ENCODE results near the gene FOXP1.

DNA sequence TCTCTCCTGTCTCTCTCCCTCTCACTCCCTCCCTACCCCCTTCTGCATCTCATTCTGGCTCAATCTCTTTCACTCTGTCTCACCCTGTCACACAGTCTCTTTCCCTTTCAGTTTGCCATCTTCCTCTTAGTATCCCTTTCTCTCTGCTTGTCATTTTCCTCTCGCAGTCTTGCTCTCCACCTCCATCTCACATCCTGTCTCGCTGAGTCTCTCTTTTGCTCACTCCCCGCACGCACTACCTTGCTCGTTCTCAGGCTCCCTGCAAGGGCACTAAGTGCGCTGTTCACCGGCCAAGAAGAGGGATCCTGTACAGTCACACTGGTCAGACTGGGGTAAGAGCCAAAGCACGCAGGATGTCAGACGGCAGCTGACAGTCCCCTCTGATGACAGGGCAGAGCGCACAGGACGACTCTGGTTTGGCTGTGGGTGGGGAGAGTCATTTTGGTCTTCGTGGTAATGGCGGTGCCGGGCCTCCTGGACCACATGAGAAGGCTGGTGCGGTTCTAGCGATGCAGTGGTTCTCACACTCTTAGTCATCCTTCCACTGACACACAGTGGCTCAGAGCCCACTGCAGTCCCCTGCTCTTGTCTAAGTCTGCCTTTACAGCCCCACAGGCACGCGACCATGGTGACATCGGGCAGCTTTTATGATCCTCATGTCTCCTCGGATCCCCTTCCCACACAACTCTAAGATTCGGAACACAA lies 356.8 kb downstream of the FOXP1 start:
- TF ChIP-seq, protein P1, sequence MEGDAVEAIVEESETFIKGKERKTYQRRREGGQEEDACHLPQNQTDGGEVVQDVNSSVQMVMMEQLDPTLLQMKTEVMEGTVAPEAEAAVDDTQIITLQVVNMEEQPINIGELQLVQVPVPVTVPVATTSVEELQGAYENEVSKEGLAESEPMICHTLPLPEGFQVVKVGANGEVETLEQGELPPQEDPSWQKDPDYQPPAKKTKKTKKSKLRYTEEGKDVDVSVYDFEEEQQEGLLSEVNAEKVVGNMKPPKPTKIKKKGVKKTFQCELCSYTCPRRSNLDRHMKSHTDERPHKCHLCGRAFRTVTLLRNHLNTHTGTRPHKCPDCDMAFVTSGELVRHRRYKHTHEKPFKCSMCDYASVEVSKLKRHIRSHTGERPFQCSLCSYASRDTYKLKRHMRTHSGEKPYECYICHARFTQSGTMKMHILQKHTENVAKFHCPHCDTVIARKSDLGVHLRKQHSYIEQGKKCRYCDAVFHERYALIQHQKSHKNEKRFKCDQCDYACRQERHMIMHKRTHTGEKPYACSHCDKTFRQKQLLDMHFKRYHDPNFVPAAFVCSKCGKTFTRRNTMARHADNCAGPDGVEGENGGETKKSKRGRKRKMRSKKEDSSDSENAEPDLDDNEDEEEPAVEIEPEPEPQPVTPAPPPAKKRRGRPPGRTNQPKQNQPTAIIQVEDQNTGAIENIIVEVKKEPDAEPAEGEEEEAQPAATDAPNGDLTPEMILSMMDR (optimal IDR thresholded peaks at IDR 0.05 in 1 of 3, IDR thresholded peaks at IDR 0.05 in 1 of 3, conservative IDR thresholded peaks at IDR 0.05 in 1 of 3; ENCODE audit: extremely low read depth in 1 of 3, insufficient read depth in 2 of 3, low read length in 3 of 3), result no peak
- no peak for TF ChIP-seq EZH2 (IDR thresholded peaks at IDR 0.05; ENCODE audit: low read length)

All from keratinocyte (primary cell).